ENCODE results near the gene STOX1.

The STOX1 gene

GRCh38 chr10:68901105-68901927 lies 74.0 kb downstream of the STOX1 start, which contains the start of gene DDX50:
Gene DDX50 (plus strand): TSS chr10:68901315. CDS start chr10:68901385, 70 bp downstream.
- 0 out of 4 replicates have a peak, but pooled peaks of 1 of the 2 experiments have one; percentile 6 for TF ChIP-seq REST (IDR thresholded peaks at IDR 0.05; ENCODE audit: insufficient read depth in 1 of 2, low read depth in 2 of 2, low read length in 2 of 2)
- TF ChIP-seq FOXP2 (optimal IDR thresholded peaks at IDR 0.05; ENCODE audit: borderline replicate concordance, extremely low read depth, extremely low read length, insufficient read depth): peak; percentile 43
- peak; percentile 87; the same call in 1 of the 2 replicates for TF ChIP-seq TAF1 (IDR thresholded peaks at IDR 0.05; ENCODE audit: borderline replicate concordance, insufficient read depth, low read length)
- TF ChIP-seq SIN3A (IDR thresholded peaks at IDR 0.05; ENCODE audit: borderline replicate concordance, insufficient read depth, low read length): no peak; the same call in 1 of the 2 replicates
- peak; percentile 85 for TF ChIP-seq POLR2AphosphoS5 (IDR thresholded peaks at IDR 0.05; ENCODE audit: low read depth, low read length)

- no peak for TF ChIP-seq TAF1 (IDR thresholded peaks at IDR 0.05; ENCODE audit: borderline replicate concordance, insufficient read depth, low read length)
- no peak for TF ChIP-seq FOXP2 (optimal IDR thresholded peaks at IDR 0.05; ENCODE audit: borderline replicate concordance, extremely low read depth, extremely low read length, insufficient read depth)
- no peak for TF ChIP-seq POLR2AphosphoS5 (IDR thresholded peaks at IDR 0.05; ENCODE audit: low read depth, low read length)
- no peak for TF ChIP-seq REST (IDR thresholded peaks at IDR 0.05; ENCODE audit: insufficient read depth in 1 of 2, low read depth in 2 of 2, low read length in 2 of 2)
Measured at GRCh38 chr10:68902382-68902781, 75.1 kb downstream of the STOX1 start.

DNA sequence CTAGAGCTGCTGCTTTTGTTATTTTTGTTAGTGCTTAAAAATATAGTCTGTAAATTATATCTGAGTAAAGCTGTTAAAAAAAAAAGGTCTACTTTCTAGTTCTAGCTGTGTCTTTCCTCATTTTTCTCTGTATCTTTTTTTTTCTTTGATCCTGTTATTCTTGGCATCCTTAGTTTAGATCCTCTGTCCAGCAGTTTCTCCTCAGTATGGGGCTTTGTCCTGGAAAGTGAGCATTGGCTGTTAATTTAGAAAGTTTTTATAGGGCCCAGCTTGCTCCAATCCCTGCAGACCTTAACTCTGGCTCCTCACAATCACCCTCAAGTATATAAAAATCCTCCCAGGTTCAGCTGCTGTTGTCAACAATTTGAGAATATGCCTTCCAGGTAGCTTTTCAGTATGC lies 97.3 kb downstream of the STOX1 start:
- no peak for TF ChIP-seq SIN3A (IDR thresholded peaks at IDR 0.05; ENCODE audit: borderline replicate concordance, insufficient read depth, low read length)
- TF ChIP-seq TAF1 (IDR thresholded peaks at IDR 0.05; ENCODE audit: borderline replicate concordance, insufficient read depth, low read length): no peak
- TF ChIP-seq REST (IDR thresholded peaks at IDR 0.05; ENCODE audit: insufficient read depth in 1 of 2, low read depth in 2 of 2, low read length in 2 of 2): no peak
- TF ChIP-seq FOXP2 (optimal IDR thresholded peaks at IDR 0.05; ENCODE audit: borderline replicate concordance, extremely low read depth, extremely low read length, insufficient read depth): no peak
- TF ChIP-seq POLR2AphosphoS5 (IDR thresholded peaks at IDR 0.05; ENCODE audit: low read depth, low read length): no peak

DNA sequence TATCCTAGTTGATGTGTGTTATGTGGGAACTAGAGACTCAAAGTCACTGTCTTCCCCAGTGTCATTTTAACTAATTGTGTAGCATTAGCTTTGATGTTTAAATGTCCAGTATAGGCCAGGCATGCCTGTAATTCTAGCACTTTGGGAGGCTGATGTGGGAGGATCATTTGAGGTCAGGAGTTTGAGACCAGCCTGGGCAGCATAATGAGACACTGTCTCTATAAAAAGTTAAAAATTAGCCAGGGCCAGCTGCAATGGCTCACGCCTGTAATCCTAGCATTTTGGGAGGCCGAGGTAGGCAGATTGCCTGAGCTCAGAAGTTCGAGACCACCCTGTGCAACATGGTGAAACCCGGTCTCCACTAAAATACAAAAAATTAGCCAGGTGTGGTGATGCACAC lies 98.2 kb downstream of the STOX1 start:
- TF ChIP-seq REST (IDR thresholded peaks at IDR 0.05; ENCODE audit: insufficient read depth in 1 of 2, low read depth in 2 of 2, low read length in 2 of 2): no peak
- TF ChIP-seq TAF1 (IDR thresholded peaks at IDR 0.05; ENCODE audit: borderline replicate concordance, insufficient read depth, low read length): no peak
- TF ChIP-seq POLR2AphosphoS5 (IDR thresholded peaks at IDR 0.05; ENCODE audit: low read depth, low read length): no peak
- no peak for TF ChIP-seq FOXP2 (optimal IDR thresholded peaks at IDR 0.05; ENCODE audit: borderline replicate concordance, extremely low read depth, extremely low read length, insufficient read depth)
- no peak for TF ChIP-seq SIN3A (IDR thresholded peaks at IDR 0.05; ENCODE audit: borderline replicate concordance, insufficient read depth, low read length)
